PC-3 (cell line): ENCODE results near the gene ARHGAP23.

Experiments used
- EZH2 ChIP-seq: fragments of 300-600 bp; sonication (generic); IDR thresholded peaks from one replicate; pipeline ENCODE4 v1.6.1; 2017; ENCODE audit warnings: antibody characterized with exemption, mild to moderate bottlenecking, low read length; ENCODE audit not compliant: unreplicated experiment
- TF ChIP-seq, protein P1 (sequence below): fragments of 300-600 bp; sonication (generic); conservative IDR thresholded peaks from 2 replicates; pipeline ENCODE4 v1.5.1; 2017; ENCODE audit warnings: antibody characterized with exemption, low read depth, mild to moderate bottlenecking, low read length

DNA sequence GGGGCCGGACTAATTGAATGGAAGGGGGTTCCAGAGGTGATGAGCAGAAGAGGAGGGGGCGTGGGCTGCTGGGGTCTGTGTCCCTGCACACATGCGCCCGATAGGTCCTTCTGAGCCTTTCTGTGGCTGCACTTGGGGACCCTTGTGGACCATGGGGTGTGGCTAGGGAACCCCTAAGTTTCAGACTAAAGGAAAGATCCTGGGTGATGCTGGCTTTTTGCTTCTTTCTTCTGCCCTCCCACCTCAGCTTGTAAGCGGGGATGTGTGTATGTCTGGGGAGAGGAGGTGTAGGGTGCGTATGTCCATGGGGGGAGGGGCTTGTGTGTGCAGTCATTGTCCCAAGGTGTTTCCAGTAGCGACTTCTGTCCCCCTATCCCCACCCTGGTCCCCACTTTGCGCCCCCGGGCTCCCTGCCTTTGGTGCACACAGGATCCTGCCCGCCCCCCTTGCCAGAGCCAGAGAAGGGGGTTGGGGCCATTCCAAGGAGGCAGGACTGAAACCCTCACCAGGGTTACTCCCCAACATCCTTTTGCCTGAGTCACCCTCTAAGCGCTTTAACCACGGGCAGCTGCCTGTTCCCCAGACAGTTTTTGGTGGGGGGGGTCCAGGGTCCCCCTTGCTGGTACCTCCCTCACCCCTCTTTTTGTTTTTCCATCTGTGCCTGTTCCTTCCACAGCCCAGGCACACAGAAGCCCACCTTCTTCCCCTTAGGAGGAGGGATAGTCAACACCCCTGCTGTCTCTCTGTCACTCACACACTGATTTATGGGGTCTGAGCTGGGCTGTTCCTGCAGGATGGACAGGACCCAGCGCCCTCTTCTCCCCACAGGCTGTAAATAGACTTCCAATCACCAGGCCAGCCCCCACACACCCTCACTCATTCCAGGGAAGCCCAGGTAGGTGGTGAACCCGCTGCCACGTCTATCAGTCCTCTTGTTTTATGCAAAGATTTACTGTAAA is 83.2 kb downstream of the ARHGAP23 start:
- TF ChIP-seq, protein P1, sequence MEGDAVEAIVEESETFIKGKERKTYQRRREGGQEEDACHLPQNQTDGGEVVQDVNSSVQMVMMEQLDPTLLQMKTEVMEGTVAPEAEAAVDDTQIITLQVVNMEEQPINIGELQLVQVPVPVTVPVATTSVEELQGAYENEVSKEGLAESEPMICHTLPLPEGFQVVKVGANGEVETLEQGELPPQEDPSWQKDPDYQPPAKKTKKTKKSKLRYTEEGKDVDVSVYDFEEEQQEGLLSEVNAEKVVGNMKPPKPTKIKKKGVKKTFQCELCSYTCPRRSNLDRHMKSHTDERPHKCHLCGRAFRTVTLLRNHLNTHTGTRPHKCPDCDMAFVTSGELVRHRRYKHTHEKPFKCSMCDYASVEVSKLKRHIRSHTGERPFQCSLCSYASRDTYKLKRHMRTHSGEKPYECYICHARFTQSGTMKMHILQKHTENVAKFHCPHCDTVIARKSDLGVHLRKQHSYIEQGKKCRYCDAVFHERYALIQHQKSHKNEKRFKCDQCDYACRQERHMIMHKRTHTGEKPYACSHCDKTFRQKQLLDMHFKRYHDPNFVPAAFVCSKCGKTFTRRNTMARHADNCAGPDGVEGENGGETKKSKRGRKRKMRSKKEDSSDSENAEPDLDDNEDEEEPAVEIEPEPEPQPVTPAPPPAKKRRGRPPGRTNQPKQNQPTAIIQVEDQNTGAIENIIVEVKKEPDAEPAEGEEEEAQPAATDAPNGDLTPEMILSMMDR = no peak
- no peak for TF ChIP-seq EZH2
